ENCODE measurements around the gene TTC7B.

Gene TTC7B

GRCh38 chr14:90629471-90629870, 186.8 kb downstream of the TTC7B start:
- Histone ChIP-seq H3K14ac (ENCODE audit: low read length) (no peak overlapping the region), H3K9ac (ENCODE audit: low read length) (no peak overlapping the region), H2BK12ac (ENCODE audit: low read length) (no peak overlapping the region), H2BK5ac (ENCODE audit: low read depth, low read length, poor library complexity) (no peak overlapping the region), H3K27ac (ENCODE audit: low read depth, low read length) (no peak overlapping the region), H3K4me2 (ENCODE audit: low read length) (no peak overlapping the region), H3K9me3 (ENCODE audit: insufficient read depth, low read depth, low read length) (no peaks in the 10 kb centered on the region), H3K4me1 (ENCODE audit: control insufficient read depth in 1 of 2, insufficient read depth in 2 of 2, low read length in 2 of 2) (peaks cover 9 to 10% of the 10 kb centered on the region in 2 experiments), H3K4me3 (ENCODE audit: low read depth, low read length) (no peak overlapping the region), H4K8ac (ENCODE audit: low read depth, low read length) (no peak overlapping the region), H3K23ac (ENCODE audit: low read length) (no peak overlapping the region), H4K91ac (ENCODE audit: low read depth, low read length) (no peak overlapping the region), H3K79me2 (ENCODE audit: control insufficient read depth, insufficient read depth, low read length, poor library complexity) (no peaks in the 10 kb centered on the region), H3K27me3 (ENCODE audit: insufficient read depth, low read length) (no peaks in the 10 kb centered on the region), H2AFZ (ENCODE audit: insufficient read depth, low read length, poor library complexity) (no peak overlapping the region), H3K18ac (ENCODE audit: low read length) (no peak overlapping the region), H2BK120ac (ENCODE audit: insufficient read depth, low read length, poor library complexity) (no peak overlapping the region), H3K79me1 (ENCODE audit: low read length) (peaks cover 5% of the 10 kb centered on the region), H3K4ac (ENCODE audit: low read depth, low read length) (no peak overlapping the region), H3K36me3 (ENCODE audit: control insufficient read depth in 1 of 2, insufficient read depth in 2 of 2, low read length in 2 of 2) (peaks cover 0 to 2% of the 10 kb centered on the region in 2 experiments), H2AK5ac (ENCODE audit: low read length) (no peak overlapping the region), H4K12ac (ENCODE audit: low read depth, low read length) (no peak overlapping the region)
- no CpG with 5 or more reads among the region's 9 CpGs for WGBS (ENCODE audit: extremely low coverage, insufficient coverage, insufficient read length)
- DNase-seq: no peak

DNA sequence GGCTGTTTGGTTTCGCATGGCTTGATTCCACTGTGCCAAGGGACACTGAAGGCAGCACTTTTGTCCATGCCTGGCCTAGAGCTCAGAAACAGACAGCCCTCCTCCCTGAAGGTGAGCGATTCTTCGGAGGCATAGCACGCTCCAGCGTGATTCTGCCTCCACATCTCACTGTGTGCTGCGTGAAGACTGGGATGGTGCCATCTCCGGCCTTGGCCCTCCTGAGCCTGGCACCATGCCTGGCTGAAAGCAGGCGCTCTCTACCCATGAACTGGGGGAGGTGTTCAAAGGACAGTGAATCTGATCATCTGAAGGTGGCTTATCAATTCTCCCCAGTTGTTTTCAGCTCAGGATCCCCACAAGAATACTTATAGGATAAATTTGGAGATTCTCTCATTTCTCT, 187.4 kb downstream of the TTC7B start:
- DNase-seq: no peak
- Histone ChIP-seq H3K9me3 (ENCODE audit: insufficient read depth, low read depth, low read length) (no peaks in the 10 kb centered on the region), H3K9ac (ENCODE audit: low read length) (no peak overlapping the region), H3K79me2 (ENCODE audit: control insufficient read depth, insufficient read depth, low read length, poor library complexity) (no peaks in the 10 kb centered on the region), H3K23ac (ENCODE audit: low read length) (no peak overlapping the region), H3K27ac (ENCODE audit: low read depth, low read length) (no peak overlapping the region), H3K36me3 (ENCODE audit: control insufficient read depth in 1 of 2, insufficient read depth in 2 of 2, low read length in 2 of 2) (peaks cover 0 to 2% of the 10 kb centered on the region in 2 experiments), H3K18ac (ENCODE audit: low read length) (no peak overlapping the region), H3K4me3 (ENCODE audit: low read depth, low read length) (no peak overlapping the region), H3K27me3 (ENCODE audit: insufficient read depth, low read length) (no peaks in the 10 kb centered on the region), H4K91ac (ENCODE audit: low read depth, low read length) (no peak overlapping the region), H3K4me2 (ENCODE audit: low read length) (no peak overlapping the region), H2BK12ac (ENCODE audit: low read length) (no peak overlapping the region), H4K12ac (ENCODE audit: low read depth, low read length) (no peak overlapping the region), H3K14ac (ENCODE audit: low read length) (no peak overlapping the region), H2BK120ac (ENCODE audit: insufficient read depth, low read length, poor library complexity) (no peak overlapping the region), H4K8ac (ENCODE audit: low read depth, low read length) (no peak overlapping the region), H2AK5ac (ENCODE audit: low read length) (no peak overlapping the region), H2AFZ (ENCODE audit: insufficient read depth, low read length, poor library complexity) (no peak overlapping the region), H2BK5ac (ENCODE audit: low read depth, low read length, poor library complexity) (no peak overlapping the region), H3K4ac (ENCODE audit: low read depth, low read length) (no peak overlapping the region), H3K79me1 (ENCODE audit: low read length) (peaks cover 6% of the 10 kb centered on the region), H3K4me1 (ENCODE audit: control insufficient read depth in 1 of 2, insufficient read depth in 2 of 2, low read length in 2 of 2) (peaks cover 11 to 12% of the 10 kb centered on the region in 2 experiments)
- no CpG with 5 or more reads among the region's 8 CpGs for WGBS (ENCODE audit: extremely low coverage, insufficient coverage, insufficient read length)

DNA sequence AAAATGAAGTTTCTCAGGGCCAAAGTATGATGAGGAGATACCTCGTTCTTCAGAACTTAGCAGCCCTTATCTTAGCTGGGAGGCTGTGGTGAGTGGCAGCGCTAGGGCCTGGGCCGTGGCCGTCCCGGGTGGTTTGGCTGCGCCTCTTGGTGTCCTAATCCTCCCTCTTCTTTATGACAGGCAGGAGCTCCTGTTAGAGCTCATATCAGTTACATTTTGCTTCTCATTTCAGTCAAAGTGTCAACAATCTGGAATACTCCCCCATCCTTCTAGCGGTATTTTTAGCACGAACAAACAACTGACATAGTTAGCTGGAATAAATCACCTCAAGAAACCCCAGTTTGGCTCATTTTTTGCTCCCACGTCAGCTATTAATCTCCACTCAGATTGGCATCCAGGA, 188.8 kb downstream of the TTC7B start:
- Histone ChIP-seq H3K18ac (ENCODE audit: low read length) (no peak overlapping the region), H2AK5ac (ENCODE audit: low read length) (no peak overlapping the region), H3K27ac (ENCODE audit: low read depth, low read length) (no peak overlapping the region), H3K9me3 (ENCODE audit: insufficient read depth, low read depth, low read length) (no peaks in the 10 kb centered on the region), H3K23ac (ENCODE audit: low read length) (no peak overlapping the region), H2BK12ac (ENCODE audit: low read length) (no peak overlapping the region), H3K4me3 (ENCODE audit: low read depth, low read length) (no peak overlapping the region), H2BK120ac (ENCODE audit: insufficient read depth, low read length, poor library complexity) (no peak overlapping the region), H3K4me2 (ENCODE audit: low read length) (no peak overlapping the region), H4K91ac (ENCODE audit: low read depth, low read length) (no peak overlapping the region), H3K79me1 (ENCODE audit: low read length) (peaks cover 8% of the 10 kb centered on the region), H3K4me1 (ENCODE audit: control insufficient read depth in 1 of 2, insufficient read depth in 2 of 2, low read length in 2 of 2) (peaks cover 12 to 13% of the 10 kb centered on the region in 2 experiments), H2AFZ (ENCODE audit: insufficient read depth, low read length, poor library complexity) (no peak overlapping the region), H3K9ac (ENCODE audit: low read length) (no peak overlapping the region), H3K36me3 (ENCODE audit: control insufficient read depth in 1 of 2, insufficient read depth in 2 of 2, low read length in 2 of 2) (peaks cover 0 to 2% of the 10 kb centered on the region in 2 experiments), H2BK5ac (ENCODE audit: low read depth, low read length, poor library complexity) (no peak overlapping the region), H3K4ac (ENCODE audit: low read depth, low read length) (no peak overlapping the region), H3K27me3 (ENCODE audit: insufficient read depth, low read length) (no peaks in the 10 kb centered on the region), H4K12ac (ENCODE audit: low read depth, low read length) (no peak overlapping the region), H3K14ac (ENCODE audit: low read length) (no peak overlapping the region), H3K79me2 (ENCODE audit: control insufficient read depth, insufficient read depth, low read length, poor library complexity) (no peaks in the 10 kb centered on the region), H4K8ac (ENCODE audit: low read depth, low read length) (no peak overlapping the region)
- no CpG with 5 or more reads among the region's 9 CpGs for WGBS (ENCODE audit: extremely low coverage, insufficient coverage, insufficient read length)
- DNase-seq: no peak

DNA sequence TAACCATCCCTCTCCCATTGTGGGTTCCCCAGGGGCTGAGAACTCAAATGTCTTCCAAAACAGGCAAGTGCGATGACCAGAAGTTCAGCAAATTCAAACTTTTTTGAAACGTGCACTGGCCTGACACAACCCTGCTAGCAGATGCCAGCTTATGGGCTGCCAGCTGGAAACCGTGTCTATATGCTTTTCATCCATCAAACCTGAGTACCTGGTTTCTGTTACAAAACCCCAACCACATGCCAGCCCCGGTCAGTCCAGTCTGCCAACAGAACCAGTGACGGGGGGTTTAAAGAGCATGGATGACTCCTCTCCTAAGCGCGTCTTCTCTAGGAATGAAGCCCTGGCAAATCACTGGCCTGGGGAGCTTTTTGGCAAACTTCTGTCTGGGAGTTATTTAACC, 189.7 kb downstream of the TTC7B start:
- Histone ChIP-seq H2BK120ac (ENCODE audit: insufficient read depth, low read length, poor library complexity) (no peak overlapping the region), H3K9ac (ENCODE audit: low read length) (no peak overlapping the region), H3K23ac (ENCODE audit: low read length) (no peak overlapping the region), H3K18ac (ENCODE audit: low read length) (no peak overlapping the region), H3K4me3 (ENCODE audit: low read depth, low read length) (no peak overlapping the region), H2AK5ac (ENCODE audit: low read length) (no peak overlapping the region), H3K79me2 (ENCODE audit: control insufficient read depth, insufficient read depth, low read length, poor library complexity) (no peaks in the 10 kb centered on the region), H3K9me3 (ENCODE audit: insufficient read depth, low read depth, low read length) (no peaks in the 10 kb centered on the region), H4K91ac (ENCODE audit: low read depth, low read length) (no peak overlapping the region), H2BK12ac (ENCODE audit: low read length) (no peak overlapping the region), H3K27ac (ENCODE audit: low read depth, low read length) (no peak overlapping the region), H4K12ac (ENCODE audit: low read depth, low read length) (no peak overlapping the region), H3K4me1 (ENCODE audit: control insufficient read depth in 1 of 2, insufficient read depth in 2 of 2, low read length in 2 of 2) (peaks cover 12 to 13% of the 10 kb centered on the region in 2 experiments), H3K14ac (ENCODE audit: low read length) (no peak overlapping the region), H3K79me1 (ENCODE audit: low read length) (peaks cover 8% of the 10 kb centered on the region), H4K8ac (ENCODE audit: low read depth, low read length) (no peak overlapping the region), H3K27me3 (ENCODE audit: insufficient read depth, low read length) (no peaks in the 10 kb centered on the region), H2AFZ (ENCODE audit: insufficient read depth, low read length, poor library complexity) (no peak overlapping the region), H3K4me2 (ENCODE audit: low read length) (no peak overlapping the region), H3K36me3 (ENCODE audit: control insufficient read depth in 1 of 2, insufficient read depth in 2 of 2, low read length in 2 of 2) (peaks cover 0 to 2% of the 10 kb centered on the region in 2 experiments), H2BK5ac (ENCODE audit: low read depth, low read length, poor library complexity) (no peak overlapping the region), H3K4ac (ENCODE audit: low read depth, low read length) (no peak overlapping the region)
- no CpG with 5 or more reads among the region's 7 CpGs for WGBS (ENCODE audit: extremely low coverage, insufficient coverage, insufficient read length)
- no peak for DNase-seq

Measured in trophoblast cell (in vitro differentiated cells and primary cell).